GM18907 (cell line): Measurements from ENCODE around the gene NEUROG3.
"Not testable (repeated sequence)": the region's sequence is repeated elsewhere in the genome, so short reads cannot be mapped to it uniquely, and the experiment has no call there.

Source experiments
- ATAC-seq: cut with Tn5 transposase; IDR thresholded peaks from one replicate; pipeline ENCODE4 v1.9.1; 2021; ENCODE audit warnings: mild to moderate bottlenecking, moderate library complexity; ENCODE audit not compliant: unreplicated experiment

NEUROG3 gene

GRCh38 chr10:69572159-69573055 is 815 bp downstream of the NEUROG3 start:
- ATAC-seq, result no peak

DNA sequence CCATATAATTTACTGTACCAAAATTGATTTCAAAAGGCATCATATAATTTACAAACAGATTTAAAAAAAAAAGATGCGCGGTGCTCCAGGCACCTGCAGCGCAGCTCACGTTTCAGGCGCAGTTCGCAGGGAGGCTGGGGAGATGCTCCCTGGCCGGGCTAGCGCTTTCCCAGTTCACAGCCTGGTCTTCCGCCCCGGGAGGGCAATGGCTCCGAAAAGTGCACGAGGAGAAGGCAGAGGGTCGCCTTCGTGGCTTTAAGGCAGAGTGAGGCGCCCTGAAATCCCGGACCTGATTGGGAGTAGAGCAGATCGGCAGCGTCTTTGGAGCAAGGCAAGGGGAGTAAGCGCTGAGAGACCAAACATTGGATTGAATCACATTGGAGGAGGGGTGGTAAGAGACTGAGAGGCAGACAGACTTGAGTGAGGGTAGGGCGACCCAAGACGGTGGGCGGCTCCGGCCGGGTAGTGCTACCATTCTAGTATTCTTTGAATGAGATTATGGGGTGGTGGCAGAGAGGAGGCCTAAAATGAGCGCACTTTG is 1.5 kb downstream of the NEUROG3 start:
- ATAC-seq, result no peak

DNA sequence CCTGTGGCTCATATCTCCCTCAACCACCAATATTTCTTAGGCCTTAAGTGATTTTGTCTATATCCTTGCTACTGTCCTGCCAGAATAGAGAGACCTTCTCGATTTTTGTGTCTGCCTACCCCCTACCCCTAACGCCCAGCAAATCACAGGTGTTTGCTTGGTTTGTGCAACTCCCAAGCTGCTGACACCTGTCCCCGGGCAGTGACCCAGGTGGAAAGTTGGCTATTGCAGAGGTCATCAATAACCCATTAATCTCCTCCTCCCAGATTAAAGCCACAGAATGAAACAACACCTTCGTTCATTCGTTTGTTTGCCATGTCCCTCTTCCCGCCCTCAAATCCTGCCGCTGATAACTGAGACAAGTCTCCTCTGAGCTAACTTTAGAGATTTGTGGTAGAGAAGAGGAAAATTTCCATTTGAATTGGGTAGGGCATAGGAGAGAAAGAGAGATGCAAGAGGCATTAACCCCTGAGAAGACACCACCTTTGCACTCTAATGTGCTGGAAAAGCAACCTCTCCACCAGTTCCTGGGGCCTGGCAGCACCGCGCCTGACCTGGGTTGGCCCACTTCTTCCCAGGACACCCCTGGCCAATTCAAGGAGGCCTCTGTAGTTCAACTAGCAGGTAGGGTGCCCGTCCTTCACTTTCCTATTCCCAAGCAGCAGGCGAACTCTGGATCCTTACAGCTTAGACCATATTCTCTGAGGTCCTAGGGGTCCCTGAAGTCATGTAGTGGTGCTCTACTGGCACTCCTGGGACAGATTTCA is 3.0 kb downstream of the NEUROG3 start:
- ATAC-seq, result no peak

GRCh38 chr10:69569396-69569934 is 3.8 kb downstream of the NEUROG3 start:
- no peak for ATAC-seq

DNA sequence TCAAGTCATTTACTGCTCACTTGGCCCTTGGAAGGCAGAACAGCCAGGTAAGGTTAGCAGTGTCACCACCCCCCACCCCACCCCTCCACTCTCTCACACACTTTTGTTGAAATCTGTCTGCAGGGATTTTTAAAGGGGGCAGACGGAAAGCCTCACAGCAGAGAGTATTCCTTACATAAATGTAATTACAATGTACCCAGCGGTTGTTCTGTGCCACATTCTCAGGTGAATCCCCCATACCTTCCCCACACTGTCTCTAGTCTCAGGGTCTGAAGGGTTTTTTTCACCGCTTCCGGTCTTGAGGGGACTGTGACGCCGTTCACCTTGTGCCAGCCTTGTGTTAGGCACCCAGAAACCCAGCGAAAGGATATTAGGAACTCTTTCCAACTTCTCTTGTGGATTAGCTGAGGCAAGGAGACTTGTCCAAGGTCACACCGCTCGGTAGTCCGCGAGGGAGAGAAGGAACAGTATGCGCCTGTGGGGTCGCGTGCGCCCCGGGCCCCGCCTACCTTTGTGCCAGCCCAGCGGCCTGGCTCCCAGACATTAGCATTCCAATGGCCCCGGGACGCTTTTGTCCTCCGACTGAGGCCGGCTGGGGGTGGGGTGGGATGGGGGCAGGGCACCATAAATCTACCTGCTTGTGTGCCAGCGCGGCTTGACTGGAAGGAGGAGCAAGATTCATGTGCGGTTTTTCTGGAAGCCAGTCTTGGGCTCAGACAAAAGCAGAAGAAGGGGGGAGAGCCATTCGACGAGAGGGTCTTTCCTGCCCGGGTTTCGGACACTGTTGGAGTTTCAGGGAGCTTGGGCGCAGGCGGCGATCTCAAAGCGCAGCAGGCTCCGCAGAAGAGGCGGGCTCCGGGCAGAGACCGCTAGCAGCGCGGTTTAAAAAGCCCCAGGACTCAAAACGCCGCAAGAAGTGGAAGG is 4.5 kb downstream of the NEUROG3 start:
- no peak for ATAC-seq

- ATAC-seq, result no peak
Observed at GRCh38 chr10:69567920-69568319, 5.3 kb downstream of the NEUROG3 start.

GRCh38 chr10:69562731-69563254 is 10.4 kb downstream of the NEUROG3 start:
- ATAC-seq, result no peak

DNA sequence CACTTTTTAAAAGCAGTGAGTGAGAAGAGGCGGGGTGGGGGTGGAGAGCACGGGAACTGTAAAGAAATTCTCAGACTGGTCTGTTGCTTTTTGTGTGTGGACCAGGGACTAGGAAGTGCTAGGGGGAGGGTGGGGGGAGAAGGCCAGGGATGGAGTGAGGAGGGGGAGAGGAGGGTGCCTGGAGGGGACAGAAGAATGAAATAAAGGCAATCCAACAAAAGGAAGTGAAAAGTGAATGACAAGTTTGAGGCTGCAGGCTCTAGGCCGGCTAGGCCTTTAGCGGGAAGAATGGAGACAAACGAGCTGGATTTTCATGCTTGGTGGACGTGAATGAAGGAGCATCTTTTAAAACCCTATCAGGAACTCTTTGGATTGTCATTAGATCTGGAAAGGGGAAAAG is 13.7 kb downstream of the NEUROG3 start:
- ATAC-seq, result no peak

- no peak for ATAC-seq
Observed at GRCh38 chr10:69558559-69558958, 14.7 kb downstream of the NEUROG3 start.

DNA sequence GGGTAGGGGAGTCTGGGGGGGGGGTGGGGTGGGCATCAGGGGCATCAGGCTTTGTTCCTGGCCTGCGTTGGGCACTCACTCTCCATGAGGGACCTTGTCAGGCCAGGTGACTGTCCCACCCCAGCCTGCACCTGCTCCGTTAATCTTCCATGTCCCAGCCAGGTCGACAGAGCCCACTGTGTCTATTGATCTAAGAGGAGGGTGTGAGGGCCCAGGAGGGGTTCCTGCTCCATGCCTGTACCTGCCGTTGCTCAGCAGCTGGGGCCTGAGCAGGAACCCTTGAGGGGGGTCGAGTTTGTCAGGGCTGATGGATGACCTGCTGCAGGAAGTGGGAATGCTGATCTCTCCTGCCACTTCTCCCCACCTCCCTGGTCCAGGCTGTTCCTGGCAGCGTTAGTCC is 18.6 kb downstream of the NEUROG3 start:
- ATAC-seq, result no peak

- no peak for ATAC-seq
Observed at GRCh38 chr10:69553328-69553727, 19.9 kb downstream of the NEUROG3 start.

DNA sequence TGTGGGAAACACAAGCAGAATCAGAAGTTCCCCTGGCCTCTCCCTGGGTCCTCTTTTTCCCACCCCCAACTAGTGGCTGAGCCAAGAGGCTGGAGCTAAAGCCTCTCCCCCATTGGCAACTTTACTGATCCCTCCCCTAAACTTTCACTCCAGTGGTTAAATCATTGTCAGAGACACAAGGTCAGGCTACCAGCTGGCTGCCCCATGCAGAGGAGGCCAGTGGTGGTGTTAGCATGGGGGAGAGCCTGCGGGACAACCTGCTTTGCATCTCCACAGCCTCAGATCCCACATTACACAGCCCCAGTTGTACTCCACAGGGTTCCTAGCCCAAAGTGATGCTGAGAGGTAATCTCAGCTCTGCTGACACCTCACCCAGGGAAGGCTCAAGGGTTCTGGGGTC is 21.0 kb downstream of the NEUROG3 start:
- ATAC-seq, result no peak

GRCh38 chr10:69549959-69550358 is 23.3 kb downstream of the NEUROG3 start:
- ATAC-seq, result no peak

DNA sequence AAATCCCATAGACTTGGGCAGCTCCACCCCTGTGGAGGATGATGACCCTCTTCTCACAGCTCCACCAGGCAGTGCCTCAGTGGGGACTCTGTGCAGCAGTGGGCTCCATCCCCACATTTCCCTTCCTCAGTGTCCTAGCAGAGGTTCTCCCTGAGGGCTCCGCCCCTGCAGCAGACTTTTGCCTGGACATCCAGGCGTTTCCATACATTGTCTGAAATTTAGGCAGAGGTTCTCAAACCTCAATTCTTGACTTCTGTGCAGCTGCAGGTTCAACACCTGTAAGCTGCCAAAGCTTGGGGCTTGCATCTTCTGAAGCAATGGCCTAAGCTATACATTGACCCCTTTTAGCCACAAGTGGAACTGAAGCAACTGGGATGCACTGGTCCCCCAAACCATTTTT is 31.8 kb downstream of the NEUROG3 start:
- ATAC-seq, result no peak

DNA sequence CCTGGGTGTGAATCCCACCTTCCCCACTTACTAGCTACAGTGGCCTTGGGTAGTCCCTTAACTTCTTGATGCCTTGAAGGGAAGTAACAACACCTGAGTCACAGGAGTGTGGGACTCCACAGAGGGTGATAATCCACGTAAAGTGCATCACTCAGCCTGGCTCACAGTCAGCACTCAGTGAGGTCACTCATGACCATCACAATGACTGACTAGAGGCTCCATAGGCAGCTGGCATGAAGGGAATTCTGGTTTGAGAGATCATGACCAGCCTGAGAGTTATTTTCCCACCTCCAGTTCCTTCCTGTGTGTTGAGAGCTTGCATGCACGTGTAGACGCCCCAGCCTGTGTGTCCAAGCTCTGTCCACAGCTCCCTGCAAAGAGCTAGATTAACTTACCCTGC is 34.8 kb downstream of the NEUROG3 start:
- no peak for ATAC-seq

- ATAC-seq, result no peak
Observed at GRCh38 chr10:69537449-69537848, 35.8 kb downstream of the NEUROG3 start.

DNA sequence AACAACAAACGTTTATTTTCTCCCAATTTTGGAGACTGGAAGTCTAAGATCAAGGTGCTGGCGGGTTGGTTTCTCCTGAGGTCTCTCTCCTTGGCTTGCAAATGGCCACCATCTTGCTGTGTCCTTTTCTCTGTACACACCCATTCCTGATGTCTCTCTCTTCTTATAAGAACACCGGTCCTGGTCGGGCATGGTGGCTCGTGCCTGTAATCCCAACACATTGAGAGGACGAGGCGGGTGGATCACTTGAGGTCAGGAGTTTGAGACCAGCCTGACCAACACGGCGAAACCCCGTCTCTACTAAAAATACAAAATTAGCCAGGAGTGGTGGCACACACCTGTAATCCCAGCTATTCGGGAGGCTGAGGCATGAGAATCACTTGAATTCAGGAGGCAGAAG is 36.7 kb downstream of the NEUROG3 start:
- not testable (repeated sequence) for ATAC-seq

- ATAC-seq, result no peak
Observed at GRCh38 chr10:69533658-69534057, 39.6 kb downstream of the NEUROG3 start.

DNA sequence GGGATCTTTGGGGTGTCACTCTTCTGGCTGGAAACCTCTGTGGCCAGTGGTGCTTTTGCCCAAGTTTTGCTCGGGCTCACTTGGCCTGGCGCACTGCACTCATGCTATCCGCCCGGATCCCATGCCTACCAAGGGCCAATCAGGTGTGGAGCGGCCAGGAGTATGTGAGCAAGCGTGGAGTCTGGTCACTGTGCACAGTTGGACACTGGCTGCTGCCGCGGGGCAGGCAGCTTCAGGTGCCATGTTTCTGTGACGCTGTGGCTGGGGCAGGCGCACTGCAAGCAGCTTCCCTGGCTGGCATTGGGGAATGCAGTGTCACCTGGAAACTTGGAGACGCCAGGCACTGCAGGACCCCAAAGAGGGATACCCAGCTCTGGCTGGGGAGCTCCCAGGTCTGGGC is 45.3 kb downstream of the NEUROG3 start:
- ATAC-seq, result no peak
